ENCODE measurements around the gene RASAL1.

The RASAL1 gene

DNA sequence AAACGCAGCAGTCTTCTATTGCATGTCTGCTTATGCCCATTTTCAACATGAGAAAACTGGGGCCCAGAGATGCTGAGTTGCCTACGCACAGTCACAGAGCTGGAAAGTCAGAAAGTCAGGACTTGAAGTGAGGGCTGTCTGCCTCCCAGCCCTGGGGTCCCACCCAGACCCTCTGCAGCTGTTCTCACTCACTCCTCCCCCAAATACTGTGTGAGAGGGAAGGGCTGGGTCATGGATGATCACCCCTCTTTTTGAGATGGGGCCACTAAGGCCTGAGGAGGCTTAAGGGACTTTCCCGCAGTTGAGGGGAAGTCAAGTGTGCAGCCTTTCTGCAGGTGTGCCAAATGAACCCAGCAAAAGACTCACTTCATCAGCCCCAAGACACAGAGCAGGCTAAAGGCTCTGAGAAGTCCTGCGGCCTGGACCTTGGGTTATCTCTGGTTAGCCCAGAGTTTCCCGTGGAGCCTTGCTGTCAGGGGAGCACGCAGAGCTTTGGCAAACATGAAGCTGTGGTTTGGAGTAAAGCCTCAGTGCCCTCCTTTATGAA is 60.4 kb downstream of the RASAL1 start:
- no peak for DNase-seq (ENCODE audit: low read depth, low spot score)

DNA sequence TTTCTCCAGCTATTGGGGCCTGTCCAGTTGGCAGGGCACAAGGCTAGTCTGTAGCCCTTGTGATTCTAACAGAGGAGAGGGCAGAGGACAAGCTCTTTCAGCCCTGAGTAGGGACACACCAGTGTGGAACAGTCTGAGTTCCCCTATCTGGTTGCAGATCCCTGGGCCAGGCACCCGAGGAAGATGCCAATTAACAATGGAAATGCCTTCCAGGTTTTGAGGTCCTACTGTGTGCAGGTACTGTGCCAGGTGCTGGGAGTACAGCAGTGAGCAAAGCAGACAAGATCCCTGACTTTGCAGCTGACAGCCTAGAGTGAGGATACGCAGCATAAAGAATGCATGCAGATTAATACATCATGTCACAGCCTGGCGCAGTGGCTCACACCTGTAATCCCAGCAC is 62.0 kb downstream of the RASAL1 start:
- no peak for DNase-seq (ENCODE audit: low read depth, low spot score)

DNA sequence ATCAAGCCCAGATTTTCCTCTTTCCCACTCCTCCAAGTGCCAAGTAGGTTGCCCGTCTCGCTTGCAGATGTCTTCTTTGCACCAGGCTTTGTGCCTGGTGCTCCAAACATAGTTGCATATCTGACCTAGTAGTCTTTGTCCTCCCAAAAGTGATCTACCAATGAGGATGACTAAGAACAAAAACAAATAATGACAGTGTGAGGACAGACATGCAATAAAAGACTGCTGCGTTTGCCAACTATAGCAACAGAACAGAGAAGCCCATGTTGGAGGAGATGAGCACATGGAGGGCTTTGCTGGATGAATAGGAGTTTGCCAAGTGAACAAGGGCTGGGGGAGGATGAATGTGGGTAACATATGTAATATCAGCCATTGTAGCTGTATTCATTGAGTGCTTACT is 63.4 kb downstream of the RASAL1 start:
- DNase-seq (ENCODE audit: low read depth, low spot score) = no peak

DNA sequence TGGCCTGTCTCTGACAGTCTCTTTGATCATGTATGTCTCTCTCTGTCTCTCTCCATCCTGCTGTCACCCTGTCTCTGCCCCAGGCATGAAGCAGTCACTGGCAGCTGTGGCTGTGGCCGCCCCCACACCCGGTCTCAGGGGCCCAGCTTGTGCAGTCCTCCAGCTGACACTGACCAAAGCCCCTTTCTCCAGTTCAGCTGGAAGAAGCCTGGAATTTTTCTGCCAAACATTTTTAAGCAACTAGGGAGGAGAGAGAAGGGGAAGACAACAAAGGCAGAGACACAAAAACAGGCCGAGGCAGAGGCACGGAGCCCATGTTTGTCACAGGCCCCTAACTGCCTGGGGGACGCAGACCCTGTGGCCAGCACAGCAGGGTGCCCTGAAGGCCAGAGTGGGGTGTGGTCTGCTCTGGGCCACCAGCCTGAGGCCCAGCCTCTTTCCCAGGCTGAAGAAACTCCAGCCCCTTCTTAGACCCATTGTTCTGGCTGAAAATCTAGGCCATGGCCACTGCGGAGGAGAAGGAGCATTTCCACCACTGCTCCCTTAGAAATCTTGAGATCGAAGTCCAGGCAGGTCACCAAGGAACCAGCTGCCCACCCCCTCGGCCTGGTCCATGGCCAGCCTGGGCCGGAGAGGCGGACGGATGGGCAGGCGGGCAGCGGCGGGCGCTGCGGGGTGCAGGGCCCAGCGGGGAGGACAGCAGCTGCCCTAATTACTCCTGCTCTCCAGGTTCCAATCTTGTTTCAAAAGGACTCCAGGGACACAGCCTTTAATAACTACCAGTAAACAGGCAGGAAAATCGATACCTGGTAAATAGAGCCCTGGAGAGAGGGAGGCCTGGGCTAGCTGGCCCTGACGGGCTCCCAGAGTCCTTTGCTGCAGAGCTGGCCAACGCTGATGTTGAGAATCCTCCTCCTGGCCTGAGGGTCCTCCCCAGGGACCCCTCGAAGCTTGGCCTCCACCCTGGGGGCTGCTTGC is 64.1 kb downstream of the RASAL1 start:
- no peak for DNase-seq (ENCODE audit: low read depth, low spot score)

DNA sequence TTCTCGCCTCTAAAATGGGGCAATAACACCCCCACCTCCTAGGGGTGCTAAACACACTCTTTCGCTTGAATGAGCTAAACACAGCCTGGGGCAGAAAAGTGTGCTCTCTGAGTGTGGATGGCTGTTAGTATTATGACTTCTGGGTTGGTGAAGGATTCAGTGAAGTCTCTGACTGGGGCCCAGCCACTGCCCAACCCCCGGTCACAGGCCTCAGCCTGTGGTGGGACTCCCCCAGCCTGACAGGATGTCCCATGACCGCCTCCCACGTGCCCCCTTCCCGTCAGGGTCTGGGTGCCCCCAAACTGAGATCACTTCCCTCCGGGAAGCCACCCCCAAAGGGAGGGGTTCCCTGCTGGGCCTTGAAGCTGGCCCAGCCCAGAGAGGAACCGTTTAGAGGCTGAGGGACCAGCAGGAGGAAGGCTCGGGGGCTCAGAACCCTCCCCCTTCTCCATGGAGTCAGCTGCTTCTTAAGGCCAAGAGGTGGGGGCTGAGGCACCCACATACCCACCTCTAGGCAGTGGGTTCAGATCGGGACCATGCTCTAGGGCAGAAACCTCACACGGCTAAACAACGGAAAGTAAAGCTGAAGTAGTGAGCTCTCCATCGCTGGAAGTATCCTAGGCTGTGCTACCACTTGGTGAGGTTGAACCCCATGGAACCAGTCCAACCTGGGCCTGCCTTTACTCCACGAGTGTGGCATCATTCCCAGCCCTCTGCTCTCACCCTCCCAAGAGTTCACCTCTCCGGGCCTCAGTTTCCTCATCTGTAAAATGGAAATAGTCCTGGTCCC is 65.2 kb downstream of the RASAL1 start:
- no peak for DNase-seq (ENCODE audit: low read depth, low spot score)

DNA sequence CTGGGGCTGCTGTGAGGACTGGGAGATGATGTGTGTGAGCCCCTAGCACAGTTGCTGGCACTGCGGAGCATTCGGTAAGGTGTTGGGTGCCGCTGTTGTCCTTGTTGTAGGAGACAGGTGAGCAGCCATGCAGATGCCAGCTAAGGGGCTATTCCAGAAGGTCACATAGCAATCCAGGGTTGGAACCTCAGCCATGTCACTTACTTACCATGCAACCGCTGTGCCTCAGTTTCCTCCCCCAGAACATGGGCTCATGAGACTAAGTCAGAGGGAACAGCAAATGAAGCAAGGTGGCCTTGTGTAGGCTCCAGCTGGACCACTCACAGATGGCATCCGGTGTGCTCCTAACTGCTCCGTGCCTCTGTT is 65.8 kb downstream of the RASAL1 start:
- no peak for DNase-seq (ENCODE audit: low read depth, low spot score)

DNA sequence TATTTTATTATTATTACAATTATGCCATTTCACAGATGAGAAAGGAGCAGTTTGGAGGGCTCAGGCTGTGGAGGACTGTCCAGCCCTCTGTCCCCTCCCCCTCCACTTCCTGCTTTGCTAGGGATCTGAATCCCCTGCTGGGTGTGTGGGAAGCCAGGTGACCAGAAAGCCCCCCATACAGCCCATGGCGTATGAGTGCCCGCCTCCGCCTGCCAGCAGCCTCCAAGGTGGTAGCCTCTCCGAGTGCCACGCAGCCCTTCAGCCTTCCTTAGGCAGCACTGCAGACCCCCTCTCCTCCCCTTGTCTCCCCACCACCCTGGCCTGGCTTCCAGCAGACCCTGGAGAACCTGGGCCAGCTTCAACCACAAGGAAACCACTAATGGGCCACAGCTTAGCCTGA is 66.4 kb downstream of the RASAL1 start:
- no peak for DNase-seq (ENCODE audit: low read depth, low spot score)

DNA sequence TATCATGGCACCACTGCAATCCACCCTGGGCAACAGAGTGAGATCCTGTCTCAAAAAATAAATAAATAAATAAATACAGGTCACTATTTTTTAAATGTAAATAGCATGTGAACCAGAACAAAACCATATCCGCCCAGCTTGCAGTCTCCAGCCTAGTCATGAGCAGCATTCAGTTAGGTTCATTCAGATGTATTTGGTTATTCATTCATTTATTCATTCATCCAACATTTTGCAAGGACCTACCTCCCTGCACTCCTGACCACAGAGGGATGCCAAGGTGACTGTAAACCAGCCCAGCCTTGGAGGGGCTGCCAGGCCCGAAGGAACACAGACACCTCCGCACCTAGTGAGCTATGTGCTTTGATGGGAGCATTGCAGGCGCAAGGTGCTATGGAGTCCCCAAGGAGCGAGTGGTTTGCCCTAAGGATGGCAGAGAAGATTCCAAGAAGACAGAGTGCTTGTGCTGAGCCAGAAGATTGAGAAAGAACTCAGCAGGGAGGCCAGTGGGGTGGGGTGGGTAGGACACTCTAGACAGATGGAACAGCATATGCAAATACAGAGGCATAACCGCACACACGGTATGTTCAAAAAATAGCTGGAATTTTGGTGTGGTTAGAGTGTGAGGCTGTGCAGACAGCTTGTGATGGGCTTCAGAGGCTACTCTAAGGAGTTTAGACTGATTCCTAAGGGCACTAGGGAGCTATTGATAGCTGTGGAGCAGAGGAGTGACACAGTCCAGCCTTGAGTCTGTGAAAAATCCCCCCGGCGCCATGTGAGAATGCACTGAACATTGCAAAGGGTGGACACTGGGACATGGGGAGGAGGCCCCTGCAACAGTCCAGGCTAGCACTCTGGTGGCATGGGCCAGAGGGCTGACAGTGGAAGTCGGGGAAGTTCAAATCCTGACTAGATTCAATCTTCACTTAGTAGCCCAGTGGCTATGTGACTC is 67.3 kb downstream of the RASAL1 start:
- DNase-seq (ENCODE audit: low read depth, low spot score) = no peak

DNA sequence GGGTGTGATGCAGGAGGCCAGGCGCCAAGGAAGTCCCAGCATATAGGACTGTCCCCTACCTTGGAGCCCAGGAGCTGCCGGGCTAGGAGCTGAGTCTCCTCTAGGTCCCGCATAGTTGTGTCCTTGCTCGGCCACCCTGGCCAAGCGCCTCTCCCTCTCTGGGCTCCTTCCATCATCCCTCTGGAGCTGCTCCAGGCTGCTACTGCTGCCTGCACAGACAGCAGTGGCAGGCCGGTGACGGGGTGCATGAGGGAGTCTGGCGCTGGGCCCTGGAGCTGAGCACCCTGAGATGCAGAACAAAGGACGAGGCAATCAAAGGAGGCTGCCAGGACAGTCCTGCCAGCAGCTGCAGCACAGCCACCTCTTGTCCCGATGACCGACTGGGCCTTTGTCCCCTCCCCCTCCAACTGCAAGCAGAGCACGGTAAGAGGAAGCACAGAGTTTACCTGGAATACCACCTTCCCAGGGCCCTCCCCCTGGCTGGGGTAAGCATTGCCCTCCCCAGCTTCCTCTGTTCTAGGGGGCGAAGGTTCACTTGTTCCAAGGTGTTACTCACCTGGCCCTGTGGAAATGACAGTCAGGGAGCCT is 68.7 kb downstream of the RASAL1 start:
- no peak for DNase-seq (ENCODE audit: low read depth, low spot score)

DNA sequence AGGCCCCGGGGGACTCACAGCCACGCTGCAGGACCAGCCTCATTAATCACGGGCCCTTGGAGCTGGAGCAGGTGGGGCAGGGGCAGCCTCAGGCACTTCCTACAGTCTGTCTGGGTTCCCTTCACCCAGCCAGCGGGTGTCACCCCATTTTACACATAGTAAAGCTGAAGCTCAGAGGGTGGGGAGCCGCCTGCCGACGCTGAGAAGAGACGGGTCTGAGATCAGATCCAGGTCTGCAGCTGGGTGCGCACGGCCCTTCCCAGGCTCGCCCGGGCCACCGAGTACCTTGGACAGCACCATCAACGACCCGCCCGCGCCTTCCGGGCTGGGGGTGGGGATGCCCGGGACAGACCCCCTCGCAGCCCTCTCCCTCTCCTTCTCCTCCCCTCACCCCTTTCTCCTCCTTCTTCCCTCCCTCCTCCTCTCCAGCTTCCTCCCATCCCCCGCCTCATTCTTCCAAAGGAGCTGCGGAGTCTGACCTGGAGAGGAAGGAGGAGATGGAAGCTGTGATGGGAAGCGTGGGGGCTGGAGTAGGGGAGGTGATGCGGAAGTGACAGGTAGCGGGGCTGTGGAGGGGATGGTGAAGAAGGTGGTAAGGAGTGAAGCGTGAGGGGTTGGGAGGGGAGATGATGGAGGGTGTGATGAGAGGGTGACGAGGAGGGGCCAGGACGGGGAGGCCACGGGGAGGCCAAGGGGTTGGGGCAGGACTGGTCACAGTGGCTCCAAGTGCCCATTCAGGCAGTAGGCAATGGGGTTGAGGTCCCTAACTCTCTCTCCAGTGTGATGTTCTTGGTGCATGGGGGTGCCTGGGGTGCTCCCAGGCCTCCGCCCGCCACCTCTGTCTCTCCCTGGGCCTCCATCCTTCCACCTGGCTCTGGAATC is 70.2 kb downstream of the RASAL1 start:
- no peak for DNase-seq (ENCODE audit: low read depth, low spot score)

DNA sequence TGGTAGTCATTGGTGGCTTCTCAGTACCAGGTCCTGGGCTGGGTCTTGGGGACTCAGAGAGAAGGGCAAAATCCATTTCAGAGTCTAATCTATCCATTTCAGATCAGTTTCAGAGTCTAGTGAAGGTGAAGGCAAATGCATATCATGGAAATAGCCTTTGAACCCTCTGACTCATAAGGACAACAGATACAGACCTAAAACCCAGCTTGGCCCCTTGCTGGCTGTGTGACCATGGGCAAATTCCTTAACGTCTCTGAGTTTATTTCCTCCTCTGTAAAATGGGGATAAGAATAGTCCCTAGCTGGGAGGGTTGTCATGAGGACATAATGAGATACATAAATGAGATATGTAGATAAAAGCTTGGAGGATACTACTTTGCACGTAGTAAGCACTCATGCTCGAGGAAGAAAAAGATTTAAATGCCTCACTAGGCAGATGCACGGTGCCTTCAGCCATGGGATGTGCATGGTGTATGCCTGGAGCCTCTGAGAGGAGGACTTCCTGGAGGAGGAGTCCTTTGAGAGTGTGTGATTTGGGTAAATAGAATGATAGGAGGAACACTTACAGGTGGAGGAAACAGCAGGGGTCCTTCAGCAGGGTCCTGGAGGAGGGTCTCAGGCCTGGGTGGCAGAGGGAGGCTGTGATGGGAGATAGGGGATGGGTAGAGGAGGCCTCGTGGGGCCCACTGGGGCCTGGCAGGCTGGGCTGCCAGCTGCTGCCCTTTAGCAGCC is 71.0 kb downstream of the RASAL1 start:
- no peak for DNase-seq (ENCODE audit: low read depth, low spot score)

DNA sequence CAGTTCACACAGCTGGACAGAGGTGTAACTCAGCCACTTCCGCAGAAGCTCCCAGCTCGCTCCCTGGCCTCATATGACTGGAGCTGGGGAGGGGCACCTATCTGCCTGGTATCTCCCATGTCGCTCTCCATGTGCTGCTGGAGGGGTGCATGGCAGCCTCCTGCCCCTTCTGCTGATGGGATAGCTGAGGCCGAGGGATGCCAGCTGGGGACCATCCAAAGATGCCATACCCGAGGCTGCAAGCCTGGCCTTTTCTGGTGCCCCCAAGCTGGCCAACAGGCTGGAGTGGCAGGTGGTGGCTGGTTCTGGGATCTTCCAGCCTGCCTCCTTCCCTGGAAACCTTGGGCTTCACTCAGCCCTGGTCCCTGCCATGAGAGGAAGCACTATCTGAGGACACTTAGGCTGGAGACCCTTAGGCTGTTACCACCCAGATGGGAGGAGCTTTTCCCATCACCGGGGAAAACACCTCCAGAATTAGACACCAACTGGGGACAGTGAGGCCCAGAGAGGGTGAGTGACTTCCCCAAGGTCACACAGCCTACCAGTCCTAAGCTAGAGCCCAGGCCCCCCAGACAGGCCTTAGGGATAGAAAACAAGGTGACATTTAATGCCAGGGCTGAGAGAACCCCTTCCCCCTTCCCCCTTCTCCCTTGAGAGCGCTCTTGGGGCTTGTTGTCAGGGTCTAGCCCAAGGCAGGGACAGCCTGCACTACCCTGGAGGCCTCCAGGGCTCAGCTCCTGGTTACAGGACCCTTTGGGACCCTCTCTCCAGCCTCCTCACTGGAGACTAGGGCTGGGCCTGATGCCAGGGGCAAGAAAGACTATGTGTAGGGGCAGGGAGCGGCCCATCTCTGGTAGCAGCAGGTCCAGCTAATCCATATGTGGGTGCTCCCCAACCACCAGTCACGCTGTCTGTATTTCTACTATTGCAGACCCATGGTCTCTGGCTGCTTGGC is 71.9 kb downstream of the RASAL1 start:
- DNase-seq (ENCODE audit: low read depth, low spot score) = no peak

DNA sequence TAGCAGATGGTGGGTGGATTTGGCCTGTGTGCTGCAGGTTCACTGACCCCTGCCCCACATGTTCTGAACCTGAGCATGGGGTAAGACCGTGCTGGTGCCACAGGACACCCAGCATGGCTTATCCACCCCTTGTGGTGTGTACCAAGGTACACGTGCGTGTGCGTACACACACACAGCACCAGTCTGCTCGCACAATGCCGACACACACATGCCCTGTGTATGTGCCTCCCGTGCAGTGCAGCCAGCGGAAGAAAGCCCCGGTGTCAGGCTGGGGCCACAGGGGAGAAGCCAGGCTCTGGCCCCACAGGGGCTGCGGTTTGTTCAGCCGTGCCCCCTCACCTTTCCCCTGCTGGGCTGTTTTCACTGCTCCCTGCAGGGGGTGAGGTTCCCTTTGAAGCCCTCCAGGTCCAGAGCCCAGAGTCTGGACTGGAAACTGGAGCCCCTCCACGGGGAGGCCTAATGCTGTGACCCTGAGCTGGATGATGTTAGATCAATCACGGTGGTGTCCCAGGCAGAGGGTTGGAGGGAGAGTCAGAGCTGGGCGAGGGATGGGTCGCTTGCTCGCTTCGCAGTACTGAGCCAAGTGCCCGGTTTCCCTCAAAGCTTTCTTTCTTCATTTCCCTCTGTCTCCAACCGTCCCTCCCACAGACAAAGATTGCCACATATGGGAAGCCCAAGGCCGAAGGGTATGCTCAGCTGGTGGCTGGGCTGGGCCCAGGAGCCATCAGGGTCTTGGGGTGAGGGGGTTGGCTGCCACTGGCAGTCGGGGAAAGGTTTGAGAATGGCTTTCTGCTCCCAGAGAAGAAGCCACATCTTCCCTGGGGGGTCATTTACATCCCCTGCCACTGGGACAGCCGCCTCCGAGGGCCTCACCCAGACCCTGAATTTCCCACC is 72.8 kb downstream of the RASAL1 start:
- no peak for DNase-seq (ENCODE audit: low read depth, low spot score)

DNA sequence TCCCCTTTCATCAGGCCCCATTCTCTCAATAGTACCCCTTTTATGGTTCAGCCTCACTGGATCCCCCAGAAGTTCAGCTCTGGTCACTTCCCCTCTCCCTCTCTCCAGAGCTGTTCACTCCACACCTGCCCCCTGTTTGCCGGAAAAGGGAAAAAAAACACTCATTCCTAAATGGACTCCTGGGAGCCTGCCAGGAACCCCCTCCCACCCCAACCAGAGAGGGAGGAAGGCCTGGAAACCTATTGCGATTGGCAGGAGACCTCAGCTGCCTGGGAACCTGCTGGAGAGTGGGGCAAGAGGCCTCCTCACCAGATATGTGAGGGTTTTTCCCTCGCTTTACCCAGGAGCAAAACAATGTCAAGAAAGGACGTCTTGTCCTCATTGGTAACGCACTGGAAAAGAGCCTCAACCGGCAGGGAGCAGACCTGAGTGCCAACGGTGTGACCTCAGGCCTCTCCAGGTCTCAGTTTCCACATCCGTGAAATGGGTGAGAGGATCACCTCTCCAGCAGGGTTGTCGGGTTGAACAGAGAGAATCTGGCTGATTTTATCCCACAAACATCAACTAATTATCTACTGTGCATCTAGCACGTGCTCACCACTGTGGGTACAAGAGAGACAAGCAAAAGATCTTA is 74.4 kb downstream of the RASAL1 start:
- DNase-seq (ENCODE audit: low read depth, low spot score) = no peak

DNA sequence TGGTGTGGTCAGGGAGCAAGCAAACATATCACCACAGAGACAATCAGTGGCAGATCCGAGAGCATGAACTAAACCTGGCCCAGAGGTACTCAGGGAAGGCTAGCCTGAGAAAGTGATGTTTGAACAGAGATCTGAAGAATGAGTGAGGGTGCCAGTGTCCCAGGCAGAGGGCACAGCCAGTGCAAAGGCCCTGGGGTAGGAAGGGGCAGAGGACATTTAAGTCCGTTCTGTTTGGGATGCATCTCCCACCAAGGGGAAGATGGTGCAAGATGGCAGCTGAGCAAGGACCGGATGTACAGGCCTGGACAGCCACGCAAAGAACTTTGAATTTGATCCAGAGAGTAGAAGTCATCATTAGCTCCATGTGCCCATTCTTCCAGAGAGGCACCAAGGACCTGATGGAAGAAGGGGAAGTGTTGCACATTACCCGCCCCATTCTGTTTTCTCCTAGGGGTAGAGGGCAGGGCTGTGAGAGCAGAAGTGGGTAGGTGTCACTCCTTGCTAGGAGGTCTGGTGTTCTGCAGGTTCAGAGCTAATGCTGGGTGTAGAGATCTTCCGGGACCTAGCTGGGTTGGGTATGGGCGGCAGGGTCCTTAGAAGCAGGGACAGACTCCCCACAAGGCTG is 75.1 kb downstream of the RASAL1 start:
- DNase-seq (ENCODE audit: low read depth, low spot score) = no peak

DNA sequence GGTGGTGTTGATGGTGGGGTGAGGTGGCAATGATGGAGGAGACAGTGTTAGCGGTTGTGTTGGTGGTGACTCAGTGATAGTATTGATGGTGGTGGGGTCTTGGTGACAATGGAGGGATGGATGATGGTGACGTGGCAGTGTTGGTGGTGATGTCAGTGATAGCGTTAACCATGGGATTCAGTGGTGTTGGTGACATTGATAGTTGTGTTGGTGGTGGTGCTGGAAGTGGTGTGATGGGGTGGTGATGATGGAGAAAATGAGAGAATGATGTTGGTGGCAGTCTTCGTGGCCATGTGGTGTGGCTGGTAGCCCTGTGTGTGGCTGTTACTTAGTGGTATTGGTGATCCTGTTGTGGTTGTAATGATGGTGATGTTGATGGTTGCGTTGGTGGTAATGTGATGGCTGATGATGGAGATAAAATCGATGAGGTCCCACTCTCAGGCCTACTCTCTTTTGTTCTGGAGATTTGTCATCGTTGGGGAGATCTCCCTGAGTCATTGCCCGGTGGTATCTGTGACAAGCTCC is 76.4 kb downstream of the RASAL1 start:
- no peak for DNase-seq (ENCODE audit: low read depth, low spot score)
